RCC 7860 (cell line): ENCODE data around the gene MKI67.
"Not testable (repeated sequence)": the region's sequence is repeated elsewhere in the genome, so short reads cannot be mapped to it uniquely, and the experiment has no call there.

ENCODE experiments used
- DNase-seq: peaks from one replicate; pipeline ENCODE4 v3.0.0-alpha.2; 2015; ENCODE audit warnings: low spot score
- FAIRE-seq: peaks from 2 replicates; lab custom pipeline; 2012; peaks lifted over from hg19 to GRCh38; lab: Jason Lieb, UNC

MKI67 gene

GRCh38 chr10:128150561-128150960 lies 24.3 kb upstream of the MKI67 start:
- FAIRE-seq = no peak
- no peak for DNase-seq

- DNase-seq (peak; percentile 16), FAIRE-seq (no peak)
Measured at GRCh38 chr10:128150045-128150493, 23.8 kb upstream of the MKI67 start.

- no peak for FAIRE-seq
- DNase-seq = no peak
Measured at GRCh38 chr10:128149267-128150014, 23.2 kb upstream of the MKI67 start.

- DNase-seq = no peak
- FAIRE-seq = no peak
Measured at GRCh38 chr10:128147669-128148068, 21.4 kb upstream of the MKI67 start.

- DNase-seq = peak; percentile 67
- FAIRE-seq = peak; percentile 80
Measured at GRCh38 chr10:128147064-128147463, 20.8 kb upstream of the MKI67 start.

- FAIRE-seq (no peak), DNase-seq (no peak)
Measured at GRCh38 chr10:128144547-128144946, 18.3 kb upstream of the MKI67 start.

- FAIRE-seq (no peak), DNase-seq (no peak)
Measured at GRCh38 chr10:128143531-128143930, 17.3 kb upstream of the MKI67 start.

GRCh38 chr10:128140425-128140824 lies 14.2 kb upstream of the MKI67 start:
- no peak for FAIRE-seq
- no peak for DNase-seq

- not testable (repeated sequence) for FAIRE-seq
Measured at GRCh38 chr10:128138429-128138828, 12.2 kb upstream of the MKI67 start.

GRCh38 chr10:128137877-128138276 lies 11.7 kb upstream of the MKI67 start:
- DNase-seq (no peak), FAIRE-seq (no peak)

More at GRCh38 chr10:128138429-128138828, 12.2 kb upstream of the MKI67 start:
- not testable (repeated sequence) for DNase-seq

GRCh38 chr10:128130051-128130450 lies 3.8 kb upstream of the MKI67 start:
- peak; percentile 30 for FAIRE-seq
- DNase-seq = peak; percentile 55

GRCh38 chr10:128128582-128128981 lies 2.4 kb upstream of the MKI67 start:
- FAIRE-seq = no peak
- DNase-seq = no peak

- DNase-seq = no peak
- no peak for FAIRE-seq
Measured at GRCh38 chr10:128125416-128125943, 743 bp downstream of the MKI67 start.

- DNase-seq (peak; percentile 23), FAIRE-seq (no peak)
Measured at GRCh38 chr10:128124813-128125403, 1.3 kb downstream of the MKI67 start.

GRCh38 chr10:128123846-128124245 lies 2.4 kb downstream of the MKI67 start:
- DNase-seq = no peak
- FAIRE-seq = no peak

GRCh38 chr10:128122931-128123330 lies 3.3 kb downstream of the MKI67 start:
- DNase-seq = no peak
- FAIRE-seq = no peak

GRCh38 chr10:128121750-128122412 lies 4.3 kb downstream of the MKI67 start:
- FAIRE-seq (no peak), DNase-seq (no peak)

- no peak for DNase-seq
- no peak for FAIRE-seq
Measured at GRCh38 chr10:128116851-128117615, 9.2 kb downstream of the MKI67 start.

GRCh38 chr10:128116187-128116586 lies 10.0 kb downstream of the MKI67 start:
- no peak for FAIRE-seq

GRCh38 chr10:128115356-128115755 lies 10.9 kb downstream of the MKI67 start:
- DNase-seq (no peak), FAIRE-seq (no peak)

More at GRCh38 chr10:128116187-128116586, 10.0 kb downstream of the MKI67 start:
- no peak for DNase-seq

GRCh38 chr10:128114901-128115300 lies 11.3 kb downstream of the MKI67 start:
- FAIRE-seq (no peak), DNase-seq (no peak)
